ENCODE results near the gene F10.
"Not testable (repeated sequence)": the region's sequence is repeated elsewhere in the genome, so short reads cannot be mapped to it uniquely, and the experiment has no call there.

Gene F10

DNA sequence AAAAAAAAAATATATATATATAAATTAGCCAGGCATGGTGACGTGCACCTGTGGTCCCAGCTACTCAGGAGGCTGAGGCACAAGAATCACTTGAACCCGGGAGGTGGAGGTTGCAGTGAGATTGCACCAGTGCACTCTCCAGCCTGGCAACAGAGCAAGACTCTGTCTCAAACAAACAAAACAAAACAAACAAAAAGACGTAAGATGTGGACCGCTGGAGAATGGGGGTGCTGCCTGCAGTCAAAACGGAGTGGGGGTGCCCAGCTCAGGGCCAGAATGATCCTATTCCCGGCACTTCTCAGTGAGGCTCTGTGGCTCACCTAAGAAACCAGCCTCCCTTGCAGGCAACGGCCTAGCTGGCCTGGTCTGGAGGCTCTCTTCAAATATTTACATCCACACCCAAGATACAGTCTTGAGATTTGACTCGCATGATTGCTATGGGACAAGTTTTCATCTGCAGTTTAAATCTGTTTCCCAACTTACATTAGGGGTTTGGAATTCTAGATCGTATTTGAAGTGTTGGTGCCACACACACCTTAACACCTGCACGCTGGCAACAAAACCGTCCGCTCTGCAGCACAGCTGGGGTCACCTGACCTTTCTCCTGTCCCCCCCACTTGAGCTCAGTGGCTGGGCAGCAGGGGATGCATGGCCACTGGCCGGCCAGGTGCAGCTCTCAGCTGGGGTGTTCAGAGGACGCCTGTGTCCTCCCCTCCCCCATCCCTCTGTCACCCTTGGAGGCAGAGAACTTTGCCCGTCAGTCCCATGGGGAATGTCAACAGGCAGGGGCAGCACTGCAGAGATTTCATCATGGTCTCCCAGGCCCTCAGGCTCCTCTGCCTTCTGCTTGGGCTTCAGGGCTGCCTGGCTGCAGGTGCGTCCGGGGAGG is 17.3 kb upstream of the F10 start, which contains the start of gene F7:
Gene F7, plus strand, starts transcription at position 760 of the 889 bp plus-strand sequence. Its CDS starts 51 bp downstream, at position 811.
- no peak within 1 kb of the TSS for H3K4me3 ChIP-seq (ENCODE audit: low read depth, low read length)
- no peaks in the 10 kb centered on the region for H3K9me3 ChIP-seq (ENCODE audit: control insufficient read depth, insufficient read depth, low read depth, low read length)
- H3K27me3 ChIP-seq (ENCODE audit: control insufficient read depth, insufficient read depth, low read length) = peaks cover 13% of the 10 kb centered on the region
- no peak within 1 kb of the TSS for H3K9ac ChIP-seq (ENCODE audit: low read length)
- H3K4me1 ChIP-seq (ENCODE audit: control insufficient read depth, insufficient read depth, low read length) = peaks cover 9% of the 10 kb centered on the region
- H3K27ac ChIP-seq (ENCODE audit: low read depth, low read length) = no peak within 1 kb of the TSS
- no peaks in the 10 kb centered on the region for H3K36me3 ChIP-seq (ENCODE audit: control insufficient read depth, insufficient read depth, low read length)

DNA sequence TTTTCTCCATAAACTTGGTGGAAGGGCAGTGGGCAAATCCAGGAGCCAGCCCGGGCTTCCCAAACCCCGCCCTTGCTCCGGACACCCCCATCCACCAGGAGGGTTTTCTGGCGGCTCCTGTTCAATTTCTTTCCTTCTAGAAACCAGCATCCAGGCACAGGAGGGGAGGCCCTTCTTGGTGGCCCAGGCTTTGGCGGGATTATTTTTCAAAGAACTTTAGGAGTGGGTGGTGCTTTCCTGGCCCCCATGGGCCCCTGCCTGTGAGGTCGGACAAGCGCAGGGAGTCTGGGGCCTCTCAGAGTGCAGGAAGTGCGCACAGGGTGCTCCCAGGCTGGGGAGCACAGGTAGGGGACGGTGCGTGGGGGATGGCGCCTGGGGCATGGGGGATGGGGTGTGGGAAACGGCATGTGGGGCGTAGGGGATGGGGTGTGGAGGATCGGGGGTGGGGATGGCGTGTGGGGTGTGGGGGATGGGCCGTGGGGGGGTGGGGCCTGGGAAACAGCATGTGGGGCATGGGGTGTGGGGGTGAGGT is 16.6 kb upstream of the F10 start:
- Histone ChIP-seq H3K27ac (ENCODE audit: low read depth, low read length) (no peak overlapping the region), H3K27me3 (ENCODE audit: control insufficient read depth, insufficient read depth, low read length) (peaks cover 20% of the 10 kb centered on the region), H3K9ac (ENCODE audit: low read length) (no peak overlapping the region), H3K36me3 (ENCODE audit: control insufficient read depth, insufficient read depth, low read length) (no peaks in the 10 kb centered on the region), H3K4me3 (ENCODE audit: low read depth, low read length) (no peak overlapping the region), H3K4me1 (ENCODE audit: control insufficient read depth, insufficient read depth, low read length) (peaks cover 9% of the 10 kb centered on the region), H3K9me3 (ENCODE audit: control insufficient read depth, insufficient read depth, low read depth, low read length) (no peaks in the 10 kb centered on the region)

DNA sequence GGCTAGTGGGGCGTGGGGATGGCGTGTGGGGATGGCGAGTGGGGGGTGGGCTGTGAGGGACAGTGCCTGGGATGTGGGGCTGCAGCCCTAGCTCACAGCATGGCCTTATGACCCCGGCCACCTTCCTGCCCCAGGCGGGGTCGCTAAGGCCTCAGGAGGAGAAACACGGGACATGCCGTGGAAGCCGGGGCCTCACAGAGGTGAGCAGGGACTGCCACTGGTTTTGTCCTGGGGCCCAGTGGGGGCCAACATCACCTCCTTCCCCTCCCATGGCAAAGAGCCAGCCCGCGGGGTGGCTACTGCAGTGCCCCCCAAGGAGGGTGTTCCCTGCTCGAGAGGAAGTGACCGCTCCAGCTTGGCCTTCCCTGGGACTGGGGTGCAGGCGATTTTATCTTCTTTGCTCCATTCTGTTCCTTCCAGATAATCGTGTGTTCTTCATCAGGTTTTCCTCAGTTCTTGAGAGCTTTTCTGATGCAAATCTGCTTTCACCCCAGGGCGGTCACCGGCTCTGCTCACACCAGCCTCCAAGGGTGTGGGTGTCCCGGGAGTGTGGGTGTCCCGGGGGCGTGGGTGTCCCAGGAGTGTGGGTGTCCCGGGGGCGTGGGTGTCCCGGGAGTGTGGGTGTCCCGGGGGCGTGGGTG is 15.8 kb upstream of the F10 start:
- no peaks in the 10 kb centered on the region for H3K9me3 ChIP-seq (ENCODE audit: control insufficient read depth, insufficient read depth, low read depth, low read length)
- H3K4me3 ChIP-seq (ENCODE audit: low read depth, low read length) = no peak overlapping the region
- H3K27ac ChIP-seq (ENCODE audit: low read depth, low read length) = no peak overlapping the region
- H3K4me1 ChIP-seq (ENCODE audit: control insufficient read depth, insufficient read depth, low read length) = peaks cover 9% of the 10 kb centered on the region
- no peak overlapping the region for H3K9ac ChIP-seq (ENCODE audit: low read length)
- peaks cover 26% of the 10 kb centered on the region for H3K27me3 ChIP-seq (ENCODE audit: control insufficient read depth, insufficient read depth, low read length)
- H3K36me3 ChIP-seq (ENCODE audit: control insufficient read depth, insufficient read depth, low read length) = no peaks in the 10 kb centered on the region

DNA sequence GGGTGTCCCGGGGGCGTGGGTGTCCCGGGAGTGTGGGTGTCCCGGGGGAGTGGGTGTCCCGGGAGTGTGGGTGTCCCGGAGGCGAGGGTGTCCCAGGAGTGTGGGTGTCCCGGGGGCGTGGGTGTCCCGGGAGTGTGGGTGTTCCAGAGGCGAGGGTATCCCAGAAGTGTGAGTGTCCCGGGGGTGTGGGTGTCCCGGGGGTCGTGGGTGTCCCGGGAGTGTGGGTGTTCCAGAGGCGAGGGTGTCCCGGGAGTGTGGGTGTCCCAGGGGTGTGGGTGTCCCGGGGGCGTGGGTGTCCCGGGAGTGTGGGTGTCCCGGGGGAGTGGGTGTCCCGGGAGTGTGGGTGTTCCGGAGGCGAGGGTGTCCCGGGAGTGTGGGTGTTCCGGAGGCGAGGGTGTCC is 14.1 kb upstream of the F10 start:
- not testable (repeated sequence) for H3K27ac ChIP-seq (ENCODE audit: low read depth, low read length); H3K9me3 ChIP-seq (ENCODE audit: control insufficient read depth, insufficient read depth, low read depth, low read length); H3K4me1 ChIP-seq (ENCODE audit: control insufficient read depth, insufficient read depth, low read length); H3K4me3 ChIP-seq (ENCODE audit: low read depth, low read length); H3K9ac ChIP-seq (ENCODE audit: low read length); H3K36me3 ChIP-seq (ENCODE audit: control insufficient read depth, insufficient read depth, low read length)
- H3K27me3 ChIP-seq (ENCODE audit: control insufficient read depth, insufficient read depth, low read length) = peaks cover 43% of the 10 kb centered on the region

DNA sequence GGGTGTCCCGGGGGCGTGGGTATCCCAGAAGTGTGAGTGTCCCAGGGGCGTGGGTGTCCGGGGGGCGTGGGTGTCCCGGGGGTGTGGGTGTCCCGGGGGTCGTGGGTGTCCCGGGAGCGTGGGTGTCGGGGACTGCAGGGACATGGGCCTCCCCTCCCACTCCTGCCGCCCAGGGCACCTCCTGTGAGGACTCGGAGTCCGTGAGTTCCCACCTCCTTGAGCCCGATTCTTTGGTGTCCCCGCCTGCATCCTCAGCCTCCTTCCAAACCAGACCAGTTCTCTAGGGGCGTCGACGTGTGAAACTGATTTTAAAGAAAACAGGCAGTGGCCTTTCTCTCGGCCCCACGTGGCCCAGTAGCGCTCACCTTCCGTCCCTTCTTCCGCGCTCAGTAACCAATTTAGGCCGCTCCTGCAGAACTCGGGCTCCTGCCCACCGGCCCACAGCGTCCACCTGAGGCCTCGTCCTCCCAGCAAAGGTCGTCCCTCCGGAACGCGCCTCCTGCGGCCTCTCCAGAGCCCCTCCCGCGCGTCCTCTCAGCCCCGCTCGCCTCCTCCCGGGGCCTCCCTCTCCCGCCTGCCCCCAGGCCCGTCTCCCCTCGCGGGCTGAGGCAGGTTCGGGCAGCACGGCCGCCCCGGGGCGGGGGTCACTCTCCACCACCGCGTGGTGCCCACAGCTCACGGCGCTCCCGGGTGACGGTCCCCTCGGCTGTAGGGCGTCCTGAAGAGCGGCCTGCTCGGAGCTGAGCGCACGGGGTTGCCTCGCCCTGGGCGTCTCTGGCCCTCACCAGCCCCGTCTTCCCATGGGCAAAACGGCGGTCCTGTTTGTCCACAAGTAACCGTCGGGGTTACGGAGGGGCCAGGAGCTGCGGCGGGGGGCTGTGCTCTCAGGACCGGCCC is 13.2 kb upstream of the F10 start:
- H3K4me3 ChIP-seq (ENCODE audit: low read depth, low read length) = peak overlapping the region; percentile 69
- H3K36me3 ChIP-seq (ENCODE audit: control insufficient read depth, insufficient read depth, low read length) = no peaks in the 10 kb centered on the region
- peaks cover 48% of the 10 kb centered on the region for H3K27me3 ChIP-seq (ENCODE audit: control insufficient read depth, insufficient read depth, low read length)
- no peak overlapping the region for H3K27ac ChIP-seq (ENCODE audit: low read depth, low read length)
- peak overlapping the region; percentile 61 for H3K9ac ChIP-seq (ENCODE audit: low read length)
- peaks cover under 1% of the 10 kb centered on the region; the same call in 1 of the 2 replicates for H3K9me3 ChIP-seq (ENCODE audit: control insufficient read depth, insufficient read depth, low read depth, low read length)
- H3K4me1 ChIP-seq (ENCODE audit: control insufficient read depth, insufficient read depth, low read length) = peaks cover 9% of the 10 kb centered on the region

DNA sequence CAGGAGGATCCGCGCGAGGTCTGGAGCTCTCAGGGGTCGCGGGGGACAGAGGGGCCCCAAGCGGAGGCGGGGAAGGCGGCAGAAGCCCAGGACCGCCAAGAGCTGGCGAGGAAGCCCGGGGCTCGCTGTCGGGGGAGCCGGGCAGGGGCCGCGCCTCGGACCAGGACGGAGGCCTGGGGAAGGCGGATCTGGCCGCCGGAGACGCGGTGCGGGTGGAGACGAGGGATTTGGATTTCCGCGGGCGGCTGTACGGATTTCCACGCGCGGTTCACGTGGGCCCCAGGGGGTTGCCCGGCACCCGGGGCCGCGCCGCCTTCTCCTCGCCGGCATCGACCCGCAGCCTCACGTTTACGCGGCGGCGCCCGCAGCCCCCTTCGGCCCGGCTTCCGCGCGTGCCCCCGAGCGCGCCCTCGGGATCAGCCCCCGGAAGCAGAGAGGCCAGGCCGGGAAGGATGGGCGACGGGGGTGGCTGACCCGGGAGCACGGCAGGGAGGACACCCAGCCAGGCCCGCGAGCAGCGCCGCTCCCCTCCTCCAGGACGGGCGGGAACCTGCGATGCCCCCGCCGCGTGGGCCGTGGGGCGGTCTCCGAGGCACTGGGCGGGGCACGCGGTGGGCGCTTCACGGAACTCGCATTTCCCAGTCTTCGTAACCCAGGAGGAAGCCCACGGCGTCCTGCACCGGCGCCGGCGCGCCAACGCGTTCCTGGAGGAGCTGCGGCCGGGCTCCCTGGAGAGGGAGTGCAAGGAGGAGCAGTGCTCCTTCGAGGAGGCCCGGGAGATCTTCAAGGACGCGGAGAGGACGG is 12.3 kb upstream of the F10 start:
- Histone ChIP-seq H3K9ac (ENCODE audit: low read length) (peak overlapping the region; percentile 61), H3K27ac (ENCODE audit: low read depth, low read length) (no peak overlapping the region), H3K4me1 (ENCODE audit: control insufficient read depth, insufficient read depth, low read length) (peaks cover 9% of the 10 kb centered on the region), H3K9me3 (ENCODE audit: control insufficient read depth, insufficient read depth, low read depth, low read length) (peaks cover 4% of the 10 kb centered on the region; the same call in 1 of the 2 replicates), H3K27me3 (ENCODE audit: control insufficient read depth, insufficient read depth, low read length) (peaks cover 57% of the 10 kb centered on the region), H3K4me3 (ENCODE audit: low read depth, low read length) (peak overlapping the region; percentile 69), H3K36me3 (ENCODE audit: control insufficient read depth, insufficient read depth, low read length) (no peaks in the 10 kb centered on the region)

DNA sequence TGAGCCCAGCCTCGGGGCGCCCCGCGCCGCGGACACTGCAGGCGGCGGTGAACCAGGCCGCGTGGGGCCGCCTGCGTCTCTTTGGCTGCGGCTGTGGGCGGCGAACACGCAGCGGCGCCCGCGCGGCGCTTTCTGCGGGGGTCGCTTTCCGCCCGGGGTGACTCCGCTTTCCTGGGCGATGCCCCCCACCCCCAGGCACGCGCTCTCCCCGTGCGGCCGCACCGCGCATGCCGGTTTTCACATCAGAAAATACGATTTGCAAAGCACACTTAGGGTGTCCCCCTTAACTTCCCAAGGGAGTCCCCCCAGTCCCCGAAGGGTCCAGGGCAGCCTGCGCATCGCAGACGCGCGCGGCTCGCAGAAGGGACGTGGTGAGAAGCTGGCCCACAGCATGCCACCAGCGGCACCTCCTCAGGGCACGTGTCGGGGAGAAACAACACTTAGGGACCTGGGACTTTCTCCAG is 11.7 kb upstream of the F10 start:
- Histone ChIP-seq H3K27me3 (ENCODE audit: control insufficient read depth, insufficient read depth, low read length) (peaks cover 60% of the 10 kb centered on the region), H3K4me1 (ENCODE audit: control insufficient read depth, insufficient read depth, low read length) (0 out of 2 replicates have a peak, but pooled peaks cover 4% of the 10 kb centered on the region), H3K27ac (ENCODE audit: low read depth, low read length) (no peak overlapping the region), H3K9me3 (ENCODE audit: control insufficient read depth, insufficient read depth, low read depth, low read length) (peaks cover 4% of the 10 kb centered on the region; the same call in 1 of the 2 replicates), H3K36me3 (ENCODE audit: control insufficient read depth, insufficient read depth, low read length) (no peaks in the 10 kb centered on the region), H3K4me3 (ENCODE audit: low read depth, low read length) (peak overlapping the region; percentile 69), H3K9ac (ENCODE audit: low read length) (peak overlapping the region; percentile 39)

DNA sequence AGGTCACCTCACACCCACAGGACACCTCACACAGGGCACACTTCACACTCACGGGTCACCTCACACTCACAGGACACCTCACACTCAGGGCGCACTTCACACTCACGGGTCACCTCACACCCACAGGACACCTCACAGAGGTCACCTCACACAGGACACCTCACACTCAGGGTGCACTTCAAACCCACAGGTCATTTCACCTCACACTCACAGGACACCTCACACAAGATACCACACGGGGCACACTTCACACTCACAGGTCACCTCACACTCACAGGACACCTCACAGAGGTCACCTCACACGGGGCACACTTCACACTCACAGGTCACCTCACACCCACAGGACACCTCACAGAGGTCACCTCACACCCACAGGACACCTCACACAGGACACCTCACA is 10.8 kb upstream of the F10 start:
- not testable (repeated sequence) for H3K4me3 ChIP-seq (ENCODE audit: low read depth, low read length); H3K4me1 ChIP-seq (ENCODE audit: control insufficient read depth, insufficient read depth, low read length); H3K27ac ChIP-seq (ENCODE audit: low read depth, low read length); H3K9ac ChIP-seq (ENCODE audit: low read length); H3K36me3 ChIP-seq (ENCODE audit: control insufficient read depth, insufficient read depth, low read length); H3K9me3 ChIP-seq (ENCODE audit: control insufficient read depth, insufficient read depth, low read depth, low read length)
- H3K27me3 ChIP-seq (ENCODE audit: control insufficient read depth, insufficient read depth, low read length) = peaks cover 60% of the 10 kb centered on the region

DNA sequence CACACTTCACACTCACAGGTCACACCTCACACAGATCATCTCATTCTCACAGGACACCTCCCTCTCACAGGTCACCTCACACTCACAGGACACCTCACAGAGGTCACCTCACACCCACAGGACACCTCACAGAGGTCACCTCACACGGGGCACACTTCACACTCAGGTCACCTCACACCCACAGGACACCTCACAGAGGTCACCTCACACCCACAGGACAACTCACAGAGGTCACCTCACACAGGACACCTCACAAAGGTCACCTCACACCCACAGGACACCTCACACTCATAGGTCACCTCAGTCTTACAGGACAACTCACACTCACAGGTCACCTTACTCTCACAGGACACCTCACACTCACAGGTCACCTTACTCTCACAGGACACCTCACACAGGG is 10.1 kb upstream of the F10 start:
- not testable (repeated sequence) for H3K4me1 ChIP-seq (ENCODE audit: control insufficient read depth, insufficient read depth, low read length); H3K27ac ChIP-seq (ENCODE audit: low read depth, low read length); H3K4me3 ChIP-seq (ENCODE audit: low read depth, low read length); H3K36me3 ChIP-seq (ENCODE audit: control insufficient read depth, insufficient read depth, low read length); H3K9me3 ChIP-seq (ENCODE audit: control insufficient read depth, insufficient read depth, low read depth, low read length); H3K9ac ChIP-seq (ENCODE audit: low read length)
- peaks cover 60% of the 10 kb centered on the region for H3K27me3 ChIP-seq (ENCODE audit: control insufficient read depth, insufficient read depth, low read length)

Measured in HUES6 (cell line).